ENCODE results near the gene CABP2.
"Not testable (repeated sequence)": the region's sequence is repeated elsewhere in the genome, so short reads cannot be mapped to it uniquely, and the experiment has no call there.

CABP2 gene

GRCh38 chr11:67493548-67494370, 29.5 kb downstream of the CABP2 start:
- no peak for FAIRE-seq

GRCh38 chr11:67492801-67493547, 30.3 kb downstream of the CABP2 start:
- no peak for FAIRE-seq

DNA sequence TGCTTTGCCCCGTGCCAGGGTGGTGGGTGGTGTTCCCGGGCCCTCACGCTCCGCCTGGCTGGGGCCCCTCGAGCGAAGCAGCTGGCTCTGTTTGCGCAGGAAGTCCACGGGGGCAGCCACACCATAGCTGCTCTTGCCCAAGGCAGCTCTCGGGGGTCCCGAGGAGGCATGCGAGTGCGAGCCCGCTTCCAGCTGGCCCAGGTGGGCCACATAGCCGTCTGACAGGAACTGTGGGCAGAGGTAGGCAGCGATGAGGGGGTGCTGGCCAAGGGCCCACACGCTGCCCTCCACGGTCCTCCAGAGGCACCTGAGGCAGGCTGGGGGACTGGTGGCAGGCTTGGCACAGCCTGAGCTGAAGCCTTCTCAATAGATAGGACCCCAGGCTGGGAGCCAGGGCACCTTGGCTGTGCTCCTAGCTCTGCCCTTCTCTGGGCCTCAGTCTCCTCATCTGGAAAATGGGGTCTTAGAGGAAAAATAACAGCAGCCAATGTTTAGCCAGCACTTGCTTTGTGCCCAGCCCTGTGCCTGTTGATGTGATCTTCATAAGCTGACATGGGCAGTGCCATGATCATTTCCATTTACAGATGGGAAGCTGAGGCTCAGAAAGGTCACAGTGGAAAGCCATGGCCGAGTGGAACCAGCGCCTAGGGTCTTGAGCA, 31.0 kb downstream of the CABP2 start:
- FAIRE-seq = no peak

DNA sequence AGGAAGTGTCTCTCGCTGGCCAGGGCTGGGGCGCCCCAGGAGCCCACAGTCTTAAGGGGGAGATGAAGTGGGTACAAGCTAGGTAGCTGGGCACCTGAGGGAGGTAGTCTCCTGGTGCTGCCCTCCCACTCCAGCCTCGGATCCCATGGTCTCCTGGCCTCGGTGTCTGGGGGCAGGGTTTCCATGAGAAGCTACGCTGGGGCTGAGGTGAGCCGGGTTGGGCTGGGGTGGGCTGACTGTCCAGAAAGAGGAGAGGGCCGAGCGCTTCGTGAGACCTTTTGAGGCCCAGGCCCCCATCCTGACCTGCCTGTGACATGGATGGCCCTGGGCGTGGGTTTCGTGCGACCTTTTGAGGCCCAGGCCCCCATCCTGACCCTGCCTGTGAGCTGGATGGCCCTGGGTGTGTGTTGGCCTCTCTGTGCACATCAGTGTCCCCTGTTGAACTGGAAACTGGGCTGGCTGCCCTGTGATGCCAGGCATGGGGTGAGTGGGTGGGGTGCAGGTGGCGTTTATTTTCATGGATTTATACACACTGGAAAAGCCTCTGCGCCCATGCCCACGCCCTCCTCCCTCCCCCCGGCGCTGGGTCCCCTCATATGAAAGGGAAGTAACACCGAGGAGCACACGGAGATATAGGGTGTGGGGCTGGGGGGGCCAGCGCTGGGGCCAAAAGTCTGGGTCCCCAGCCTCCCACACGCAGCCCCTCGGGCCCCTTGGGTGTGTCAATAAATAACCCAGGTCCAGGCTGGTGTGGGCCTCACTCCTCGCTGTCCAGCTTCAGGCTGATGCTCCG, 31.8 kb downstream of the CABP2 start:
- no peak for FAIRE-seq

DNA sequence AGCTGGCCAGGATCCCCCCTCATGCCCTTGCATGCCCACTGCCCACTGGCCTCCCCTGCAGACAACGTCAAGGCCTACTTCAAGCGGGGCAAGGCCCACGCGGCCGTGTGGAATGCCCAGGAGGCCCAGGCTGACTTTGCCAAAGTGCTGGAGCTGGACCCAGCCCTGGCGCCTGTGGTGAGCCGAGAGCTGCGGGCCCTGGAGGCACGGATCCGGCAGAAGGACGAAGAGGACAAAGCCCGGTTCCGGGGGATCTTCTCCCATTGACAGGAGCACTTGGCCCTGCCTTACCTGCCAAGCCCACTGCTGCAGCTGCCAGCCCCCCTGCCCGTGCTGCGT, 32.5 kb downstream of the CABP2 start:
- FAIRE-seq = no peak

GRCh38 chr11:67489885-67490726, 33.1 kb downstream of the CABP2 start:
- FAIRE-seq = no peak

DNA sequence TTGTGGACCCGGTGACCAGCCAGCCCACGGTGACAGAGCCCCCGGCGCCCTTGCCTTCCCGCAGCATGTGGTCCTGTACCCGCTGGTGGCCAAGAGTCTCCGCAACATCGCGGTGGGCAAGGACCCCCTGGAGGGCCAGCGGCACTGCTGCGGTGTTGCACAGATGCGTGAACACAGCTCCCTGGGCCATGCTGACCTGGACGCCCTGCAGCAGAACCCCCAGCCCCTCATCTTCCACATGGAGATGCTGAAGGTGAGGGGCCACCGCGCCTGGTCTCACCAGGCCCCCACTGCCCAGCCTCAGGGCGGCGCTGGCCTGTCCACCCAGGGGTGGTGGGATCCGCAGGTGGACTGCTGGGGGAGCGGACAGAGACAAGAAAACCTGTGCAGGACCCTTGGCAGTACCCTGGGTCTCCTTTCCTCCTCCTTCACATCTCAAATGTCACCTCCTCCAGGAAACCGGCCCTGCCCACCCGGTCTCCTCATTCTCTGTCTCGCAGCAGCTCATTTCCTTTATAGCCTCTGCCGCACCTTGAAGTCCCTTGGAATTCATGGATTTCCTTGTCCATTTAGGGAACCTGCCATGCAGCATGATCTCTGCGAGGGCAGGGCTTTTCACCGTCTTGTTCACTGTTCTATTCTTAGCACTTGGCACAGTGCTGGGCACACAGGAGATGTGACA, 33.9 kb downstream of the CABP2 start:
- no peak for FAIRE-seq

DNA sequence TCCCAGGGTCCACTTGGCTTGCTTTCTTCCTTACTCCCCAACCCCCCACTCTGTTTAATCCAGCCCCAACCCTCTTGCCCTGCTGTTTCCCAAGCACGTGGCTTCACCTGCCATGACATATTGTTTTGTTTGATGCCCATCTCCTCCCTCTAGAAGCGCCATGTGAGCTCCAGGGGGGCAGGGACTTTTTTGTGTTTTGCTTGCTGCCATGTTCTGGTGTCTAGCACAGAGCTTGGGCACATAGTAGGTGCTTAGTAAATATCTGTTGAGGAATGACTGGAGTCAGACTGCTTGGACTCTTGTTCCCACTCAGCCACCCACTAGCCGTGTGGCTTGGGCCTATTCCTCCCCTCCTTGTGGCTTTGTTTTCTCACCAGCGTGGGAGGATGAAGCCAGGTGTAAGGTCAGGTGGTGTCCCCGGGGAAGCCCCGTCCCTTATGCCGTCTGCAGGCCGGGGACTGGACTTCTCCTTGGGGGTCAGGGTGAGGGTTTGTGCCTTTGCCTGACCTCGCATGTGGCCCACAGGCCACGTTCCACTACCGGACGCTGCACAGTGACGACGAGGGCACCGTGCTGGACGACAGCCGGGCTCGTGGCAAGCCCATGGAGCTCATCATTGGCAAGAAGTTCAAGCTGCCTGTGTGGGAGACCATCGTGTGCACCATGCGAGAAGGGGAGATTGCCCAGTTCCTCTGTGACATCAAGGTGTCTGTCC, 36.6 kb downstream of the CABP2 start:
- no peak for FAIRE-seq

DNA sequence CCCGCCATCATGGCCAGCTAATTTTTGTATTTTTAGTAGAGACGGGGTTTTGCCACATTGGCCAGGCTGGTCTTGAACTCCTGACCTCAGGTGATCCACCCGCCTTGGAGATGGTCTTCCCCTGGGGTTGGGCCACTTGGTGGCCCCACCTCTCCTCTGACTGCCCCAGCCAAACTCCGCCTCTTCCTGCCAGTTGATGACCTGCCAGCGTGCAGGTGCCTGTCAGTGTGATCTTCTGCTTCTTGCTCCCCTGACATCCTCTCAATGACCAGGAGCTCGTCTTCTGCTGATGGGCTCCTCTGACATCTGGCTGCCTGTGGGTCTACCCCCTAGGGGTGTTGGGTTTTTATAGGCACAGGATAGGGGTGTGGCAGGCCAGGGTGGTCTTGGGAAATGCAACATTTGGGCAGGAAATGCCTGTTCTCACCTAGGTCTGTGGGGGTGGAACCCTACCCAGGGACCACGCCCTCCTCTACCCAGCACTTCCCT, 37.3 kb downstream of the CABP2 start:
- not testable (repeated sequence) for FAIRE-seq

DNA sequence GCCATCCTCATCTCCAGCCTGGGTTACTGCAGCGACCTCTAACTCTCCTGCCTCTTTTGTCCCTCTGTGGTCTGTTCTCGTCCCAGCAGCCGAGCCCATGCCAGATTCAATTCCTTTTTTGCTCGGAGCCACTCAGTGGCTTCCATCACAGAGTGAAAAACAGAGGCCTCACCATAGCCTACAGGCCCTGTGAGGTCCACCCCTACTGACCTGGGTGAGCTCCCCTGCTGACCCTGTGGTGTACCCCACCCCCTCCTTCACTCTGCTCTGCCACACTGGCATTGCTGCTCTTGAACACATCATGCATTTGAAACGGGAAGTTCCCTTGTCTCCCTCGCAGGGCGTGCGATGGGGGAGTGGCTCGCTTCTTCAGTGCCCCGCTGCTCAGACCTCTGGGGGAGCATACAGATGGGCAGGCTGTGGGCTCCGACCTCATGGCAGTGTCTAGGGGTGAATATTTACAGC, 38.4 kb downstream of the CABP2 start:
- FAIRE-seq = no peak

- no peak for FAIRE-seq
Observed at GRCh38 chr11:67483831-67484665, 39.2 kb downstream of the CABP2 start.

GRCh38 chr11:67482827-67483798, 40.1 kb downstream of the CABP2 start, which contains the start of gene AIP:
Gene AIP, plus strand, starts transcription at chr11:67483026. Its CDS starts 133 bp downstream, at chr11:67483159.
- FAIRE-seq = peak; percentile 93

DNA sequence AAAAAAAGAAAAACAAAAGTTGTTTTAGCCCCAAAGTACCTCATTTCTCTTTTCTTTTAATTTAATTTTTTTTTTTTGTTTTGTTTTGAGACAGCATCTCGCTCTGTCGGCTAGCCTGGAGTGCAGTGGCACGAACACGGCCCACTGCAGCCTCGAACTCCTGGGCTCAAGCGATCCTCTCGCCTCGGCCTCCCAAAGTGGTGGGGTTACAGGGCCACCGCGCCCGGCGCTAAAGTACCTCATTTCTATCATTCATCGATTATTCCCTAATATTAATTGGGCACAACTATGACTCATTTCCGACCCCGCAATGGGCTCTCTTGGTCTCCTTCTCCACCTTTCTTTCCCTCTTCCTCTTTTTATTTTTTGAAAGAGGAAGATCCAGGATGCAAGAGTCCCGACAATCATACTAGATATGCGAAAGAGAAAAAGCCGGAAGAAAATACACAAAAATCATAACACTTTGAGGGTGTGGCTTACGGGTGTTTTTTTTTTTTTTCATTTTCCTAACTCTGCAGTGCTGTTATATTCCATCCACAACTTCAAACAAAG, 40.9 kb downstream of the CABP2 start:
- FAIRE-seq = no peak

DNA sequence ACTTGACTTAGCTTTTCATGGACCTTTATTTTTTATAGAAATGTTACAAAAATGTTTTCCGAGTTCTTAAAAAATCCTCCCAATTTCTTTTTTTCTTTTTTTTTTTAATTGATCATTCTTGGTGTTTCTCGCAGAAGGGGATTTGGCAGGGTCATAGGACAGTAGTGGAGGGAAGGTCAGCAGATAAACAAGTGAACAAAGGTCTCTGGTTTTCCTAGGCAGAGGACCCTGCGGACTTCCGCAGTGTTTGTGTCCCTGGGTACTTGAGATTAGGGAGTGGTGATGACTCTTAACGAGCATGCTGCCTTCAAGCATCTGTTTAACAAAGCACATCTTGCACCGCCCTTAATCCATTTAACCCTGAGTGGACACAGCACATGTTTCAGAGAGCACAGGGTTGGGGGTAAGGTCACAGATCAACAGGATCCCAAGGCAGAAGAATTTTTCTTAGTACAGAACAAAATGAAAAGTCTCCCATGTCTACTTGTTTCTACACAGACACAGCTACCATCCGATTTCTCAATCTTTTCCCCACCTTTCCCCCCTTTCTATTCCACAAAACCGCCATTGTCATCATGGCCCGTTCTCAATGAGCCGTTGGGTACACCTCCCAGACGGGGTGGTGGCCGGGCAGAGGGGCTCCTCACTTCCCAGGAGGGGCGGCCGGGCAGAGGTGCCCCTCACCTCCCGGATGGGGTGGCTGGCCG, 45.7 kb downstream of the CABP2 start:
- not testable (repeated sequence) for FAIRE-seq

DNA sequence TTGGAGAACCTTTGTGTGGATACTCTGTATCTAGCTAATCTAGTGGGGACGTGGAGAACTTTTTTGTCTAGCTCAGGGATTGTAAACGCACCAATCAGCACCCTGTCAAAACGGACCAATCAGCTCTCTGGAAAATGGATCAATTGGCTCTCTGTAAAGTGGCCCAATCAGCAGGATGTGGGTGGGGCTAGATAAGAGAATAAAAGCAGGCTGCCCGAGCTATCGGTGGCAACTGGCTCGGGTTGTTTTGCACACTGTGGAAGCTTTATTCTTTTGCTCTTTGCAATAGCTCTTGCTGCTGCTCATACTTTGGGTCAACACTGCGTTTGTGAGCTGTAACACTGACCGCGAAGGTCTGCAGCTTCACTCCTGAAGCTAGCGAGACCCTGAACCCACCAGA, 46.6 kb downstream of the CABP2 start:
- FAIRE-seq = not testable (repeated sequence)

DNA sequence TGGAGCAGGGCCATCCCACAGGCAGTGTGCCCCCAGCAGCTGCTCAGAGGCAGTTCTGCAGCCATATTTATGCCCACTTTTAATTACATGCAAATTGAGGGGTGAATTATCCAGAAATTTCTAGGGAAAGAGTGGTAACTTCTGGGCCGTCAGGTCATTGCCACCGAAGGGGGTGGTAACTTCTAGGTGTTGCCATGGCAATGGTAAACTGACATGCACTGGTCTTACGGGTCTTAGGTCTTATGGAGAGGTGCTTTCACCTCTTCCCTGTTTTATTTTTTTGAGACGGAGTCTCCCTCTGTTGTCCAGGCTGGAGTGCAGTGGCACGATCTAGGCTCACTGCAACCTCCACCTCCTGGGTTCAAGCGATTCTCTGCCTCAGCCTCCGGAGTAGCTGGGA, 50.4 kb downstream of the CABP2 start:
- FAIRE-seq = no peak

Measured in A204.1 (cell line).